ENCODE measurements around the gene MATK.

MATK gene

GRCh38 chr19:3831601-3832000, 45.4 kb upstream of the MATK start:
- DNase-seq (ENCODE audit: low spot score), result no peak
- TF ChIP-seq CTCF (IDR thresholded peaks at IDR 0.05; ENCODE audit: extremely low read depth, insufficient read depth, missing control alignments), result no peak
- in situ Hi-C loops (cut with MboI; ENCODE audit: low pct_unique_long_range_greater_than_20kb, low sequenced_read_pairs, unreplicated experiment), result no loop called here

GRCh38 chr19:3830621-3831589, 44.7 kb upstream of the MATK start:
- TF ChIP-seq CTCF (IDR thresholded peaks at IDR 0.05; ENCODE audit: extremely low read depth, insufficient read depth, missing control alignments), result no peak
- no peak for DNase-seq (ENCODE audit: low spot score)
- in situ Hi-C loops (cut with MboI; ENCODE audit: low pct_unique_long_range_greater_than_20kb, low sequenced_read_pairs, unreplicated experiment), result no loop called here

- in situ Hi-C loops (cut with MboI; ENCODE audit: low pct_unique_long_range_greater_than_20kb, low sequenced_read_pairs, unreplicated experiment), result no loop called here
- TF ChIP-seq CTCF (IDR thresholded peaks at IDR 0.05; ENCODE audit: extremely low read depth, insufficient read depth, missing control alignments), result no peak
- no peak for DNase-seq (ENCODE audit: low spot score)
Measured at GRCh38 chr19:3827306-3827705, 41.1 kb upstream of the MATK start.

GRCh38 chr19:3826163-3826562, 40.0 kb upstream of the MATK start:
- DNase-seq (ENCODE audit: low spot score), result no peak
- no peak for TF ChIP-seq CTCF (IDR thresholded peaks at IDR 0.05; ENCODE audit: extremely low read depth, insufficient read depth, missing control alignments)
- in situ Hi-C loops (cut with MboI; ENCODE audit: low pct_unique_long_range_greater_than_20kb, low sequenced_read_pairs, unreplicated experiment), result no loop called here

- DNase-seq (ENCODE audit: low spot score), result no peak
- in situ Hi-C loops (cut with MboI; ENCODE audit: low pct_unique_long_range_greater_than_20kb, low sequenced_read_pairs, unreplicated experiment), result no loop called here
- TF ChIP-seq CTCF (IDR thresholded peaks at IDR 0.05; ENCODE audit: extremely low read depth, insufficient read depth, missing control alignments), result no peak
Measured at GRCh38 chr19:3825286-3825956, 39.2 kb upstream of the MATK start.

- in situ Hi-C loops (cut with MboI; ENCODE audit: low pct_unique_long_range_greater_than_20kb, low sequenced_read_pairs, unreplicated experiment), result no loop called here
- DNase-seq (ENCODE audit: low spot score), result no peak
- no peak for TF ChIP-seq CTCF (IDR thresholded peaks at IDR 0.05; ENCODE audit: extremely low read depth, insufficient read depth, missing control alignments)
Measured at GRCh38 chr19:3823350-3823713, 37.2 kb upstream of the MATK start.

All from GM13977 (cell line).